Natural killer cell treated with Interleukin-12 subunit alpha and Interleukin-12 subunit beta and Interleukin-15 and Interleukin-18, amount 100 ng/mL, for 72 hours (primary cell): ENCODE measurements around the gene FOXK2. TPM values are rescaled to one million over a fixed set of nuclear protein-coding genes. Genes with fewer than 3 reads are reported as not detected.

ENCODE experiments used
- ATAC-seq, 2 donors: fragments of 150-1000 bp; cut with Tn5 transposase in 1 of 2; sonication (Bioruptor Pico), chemical (Tn5 transposase) in 1 of 2; 2 replicates each; pipeline ENCODE4 v1.10.0; 2021
- DNase-seq: peaks from one replicate; pipeline ENCODE4 v3.0.0; 2022; ENCODE audit warnings: low spot score
- H3K27ac Mint-ChIP-seq, 2 donors: 1 replicate in 1 of 2; 2 replicates in 1 of 2; pipeline ENCODE4 v1.8.0; 2022; ENCODE audit warnings: mixed read lengths in 2 of 2, mild to moderate bottlenecking in 1 of 2, moderate library complexity in 1 of 2
- H3K27me3 Mint-ChIP-seq, 2 donors: 1 replicate in 1 of 2; 2 replicates in 1 of 2; pipeline ENCODE4 v1.8.0; 2022; ENCODE audit warnings: mixed read lengths in 2 of 2
- H3K36me3 Mint-ChIP-seq: one replicate; pipeline ENCODE4 v1.8.0; 2022; ENCODE audit warnings: mixed read lengths
- H3K4me1 Mint-ChIP-seq, 2 donors: 1 replicate in 1 of 2; 2 replicates in 1 of 2; pipeline ENCODE4 v1.8.0; 2022; ENCODE audit warnings: low read depth in 2 of 2, mixed read lengths in 2 of 2, mild to moderate bottlenecking in 1 of 2
- H3K4me3 Mint-ChIP-seq: one replicate; pipeline ENCODE4 v1.8.0; 2022; ENCODE audit warnings: mixed read lengths
- H3K9me3 Mint-ChIP-seq: 2 replicates; pipeline ENCODE4 v1.8.0; 2022; ENCODE audit warnings: mixed read lengths
- total RNA-seq, 2 donors: library from RNA; stranded (reverse); gene quantifications; one replicate each; pipeline ENCODE4 v1.2.3, GENCODE V29; 2022

FOXK2 gene
- total RNA-seq, 2 donors from 2014 or later = 60.9 to 108 TPM

GRCh38 chr17:82598256-82599119 is 79.0 kb downstream of the FOXK2 start:
- Mint-ChIP-seq H3K9me3 (no peaks in the 10 kb centered on the region), H3K36me3 (peaks cover 6% of the 10 kb centered on the region), H3K27me3 (no peaks in the 10 kb centered on the region), H3K27ac (no peak overlapping the region), H3K4me3 (no peak overlapping the region), H3K4me1 (peaks cover 13 to 16% of the 10 kb centered on the region in 2 donors)
- ATAC-seq (no peak), DNase-seq (no peak)

- peaks cover 6% of the 10 kb centered on the region for H3K36me3 Mint-ChIP-seq
- ATAC-seq = no peak
- H3K27ac Mint-ChIP-seq = no peak overlapping the region
- H3K27me3 Mint-ChIP-seq = no peaks in the 10 kb centered on the region
- DNase-seq = no peak
- H3K9me3 Mint-ChIP-seq = no peaks in the 10 kb centered on the region
- no peak overlapping the region for H3K4me3 Mint-ChIP-seq
- H3K4me1 Mint-ChIP-seq = peaks cover 15 to 20% of the 10 kb centered on the region in 2 donors
These were observed 80.4 kb downstream of the FOXK2 start for GRCh38 chr17:82599674-82600661.

DNA sequence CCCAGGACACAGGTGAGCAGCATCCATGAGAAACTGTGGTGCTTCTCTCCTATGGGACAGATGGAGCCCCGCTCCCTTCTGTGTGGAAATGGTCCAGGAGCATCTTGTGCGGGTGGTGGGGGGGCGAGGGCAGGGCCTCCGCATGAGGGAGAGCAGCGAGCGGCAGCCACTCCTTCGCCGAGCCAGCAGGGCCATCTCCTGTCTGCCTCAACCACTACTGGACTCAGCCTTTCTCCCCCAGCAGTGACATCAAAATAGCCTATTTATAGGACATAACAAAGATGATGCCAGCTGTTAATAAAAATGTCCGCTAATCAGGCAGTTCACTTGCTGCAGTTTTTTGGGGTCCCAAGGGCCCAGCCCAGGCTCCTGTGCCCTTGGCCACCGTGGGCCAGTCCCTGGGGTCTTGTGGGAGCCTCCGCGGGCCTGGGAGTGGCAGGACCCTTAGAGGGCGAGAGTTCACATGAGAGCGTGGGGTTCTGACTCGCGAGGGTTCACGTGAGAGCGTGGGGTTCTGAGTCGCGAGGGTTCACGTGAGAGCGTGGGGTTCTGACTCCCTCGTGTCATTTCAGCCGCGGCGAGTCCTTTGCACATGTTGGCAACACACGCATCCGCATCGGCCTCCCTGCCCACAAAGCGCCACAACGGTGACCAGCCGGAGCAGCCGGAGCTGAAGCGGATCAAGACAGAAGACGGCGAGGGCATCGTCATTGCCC is 81.4 kb downstream of the FOXK2 start:
- Mint-ChIP-seq H3K9me3 (no peaks in the 10 kb centered on the region), H3K4me1 (peaks cover 15 to 17% of the 10 kb centered on the region in 2 donors), H3K36me3 (peaks cover 6% of the 10 kb centered on the region), H3K4me3 (no peak overlapping the region), H3K27me3 (no peaks in the 10 kb centered on the region), H3K27ac (no peak overlapping the region)
- no peak for ATAC-seq
- no peak for DNase-seq

DNA sequence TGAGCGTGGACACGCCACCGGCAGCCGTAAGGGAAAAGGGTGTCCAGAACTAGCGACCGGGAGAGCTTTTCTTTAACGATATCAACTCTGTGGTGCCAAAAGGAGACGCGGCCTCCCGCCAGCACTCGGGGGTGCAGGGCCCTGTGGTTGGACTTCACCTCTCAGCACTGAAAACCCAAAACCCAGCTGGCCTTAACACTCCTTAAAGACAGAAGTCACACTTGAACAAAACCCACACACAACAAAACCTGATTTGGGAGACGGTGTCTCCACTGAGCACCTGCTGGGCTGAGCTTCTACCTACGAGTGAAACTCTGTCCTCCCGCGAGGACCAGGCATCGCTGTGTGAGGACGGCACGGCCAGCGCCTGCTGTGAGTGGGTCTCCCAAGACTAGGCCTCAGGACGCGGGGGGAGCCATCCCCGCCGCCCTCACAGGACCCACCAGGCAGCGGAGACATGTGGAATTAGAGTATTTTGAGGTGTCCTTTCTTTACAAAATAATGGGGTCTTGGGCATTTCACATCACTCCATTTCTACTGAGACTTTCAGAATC is 82.0 kb downstream of the FOXK2 start:
- H3K27ac Mint-ChIP-seq = no peak overlapping the region

GRCh38 chr17:82602487-82602886 is 83.0 kb downstream of the FOXK2 start:
- peak overlapping the region in 1 of 2 donors; percentile 54 for H3K27ac Mint-ChIP-seq

More for the DNA sequence above, 82.0 kb downstream of the FOXK2 start:
- Mint-ChIP-seq H3K36me3 (peaks cover 6% of the 10 kb centered on the region), H3K9me3 (no peaks in the 10 kb centered on the region), H3K4me3 (no peak overlapping the region), H3K4me1 (peaks cover 15 to 17% of the 10 kb centered on the region in 2 donors), H3K27me3 (no peaks in the 10 kb centered on the region)
- DNase-seq (no peak), ATAC-seq (no peak)

GRCh38 chr17:82602986-82603710 is 83.6 kb downstream of the FOXK2 start:
- peaks cover 15% of the 10 kb centered on the region in 2 donors for H3K4me1 Mint-ChIP-seq
- DNase-seq (no peak), ATAC-seq (peak in 1 of 2 donors; percentile 22)
- H3K9me3 Mint-ChIP-seq = no peaks in the 10 kb centered on the region
- peaks cover 6% of the 10 kb centered on the region for H3K36me3 Mint-ChIP-seq
- peak overlapping the region in 1 of 2 donors; percentile 68 for H3K27ac Mint-ChIP-seq
- no peak overlapping the region for H3K4me3 Mint-ChIP-seq
- H3K27me3 Mint-ChIP-seq = no peaks in the 10 kb centered on the region

More at GRCh38 chr17:82602487-82602886, 83.0 kb downstream of the FOXK2 start:
- no peak for DNase-seq
- H3K9me3 Mint-ChIP-seq = no peaks in the 10 kb centered on the region
- H3K36me3 Mint-ChIP-seq = peaks cover 6% of the 10 kb centered on the region
- ATAC-seq = no peak
- no peak overlapping the region for H3K4me3 Mint-ChIP-seq
- H3K27me3 Mint-ChIP-seq = no peaks in the 10 kb centered on the region
- peaks cover 15% of the 10 kb centered on the region in 2 donors for H3K4me1 Mint-ChIP-seq

DNA sequence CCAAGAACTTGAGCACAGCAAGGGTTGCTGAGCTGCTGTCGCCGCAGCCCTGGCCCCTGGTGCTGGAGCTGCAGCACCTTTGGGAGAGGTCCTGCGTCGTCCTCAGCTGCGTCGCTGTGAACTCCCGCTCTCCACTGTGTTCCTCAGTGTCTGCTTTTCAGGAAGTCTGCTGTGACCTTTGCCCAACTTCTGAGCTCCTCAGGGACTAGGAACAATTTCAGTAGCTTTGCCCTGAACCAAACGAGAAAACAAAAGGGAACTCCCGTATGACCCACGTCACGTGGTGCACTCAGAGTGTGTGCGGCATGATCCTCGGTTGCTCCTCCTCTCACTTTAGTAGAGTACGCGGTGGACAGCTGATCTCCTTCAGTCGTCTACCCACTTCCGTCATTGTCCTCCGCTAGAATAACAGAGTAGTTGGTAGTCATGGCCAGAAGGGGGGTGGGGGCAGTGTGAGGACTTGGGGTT is 84.5 kb downstream of the FOXK2 start:
- DNase-seq = no peak

DNA sequence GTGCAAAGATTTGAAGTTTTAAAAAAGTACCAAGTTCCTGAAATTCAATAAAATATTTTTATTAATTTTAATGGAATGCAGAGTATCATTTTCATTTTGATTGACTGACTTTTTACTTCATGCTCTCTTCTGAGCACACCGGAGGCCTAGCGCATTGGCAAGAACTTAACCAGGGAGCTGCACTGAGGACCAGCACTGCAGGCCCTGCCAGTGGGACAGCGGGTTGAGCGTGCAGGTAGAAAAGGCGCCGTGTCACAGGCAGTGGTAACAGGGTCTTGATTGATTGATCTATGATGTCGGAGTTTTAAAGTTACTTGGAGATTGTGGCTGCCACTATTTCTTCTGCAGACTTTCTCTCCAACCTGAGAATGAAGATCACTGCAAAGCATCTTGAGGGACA is 85.0 kb downstream of the FOXK2 start:
- peak overlapping the region; percentile 68 to 76 for H3K27ac Mint-ChIP-seq
- H3K36me3 Mint-ChIP-seq = peaks cover 9% of the 10 kb centered on the region
- no peaks in the 10 kb centered on the region for H3K9me3 Mint-ChIP-seq

More for the DNA sequence above, 84.5 kb downstream of the FOXK2 start:
- Mint-ChIP-seq H3K9me3 (no peaks in the 10 kb centered on the region), H3K27ac (peak overlapping the region; percentile 68 to 76), H3K4me1 (peaks cover 15% of the 10 kb centered on the region in 2 donors), H3K27me3 (no peaks in the 10 kb centered on the region), H3K4me3 (peak overlapping the region; percentile 65), H3K36me3 (peaks cover 6% of the 10 kb centered on the region)
- ATAC-seq = peak; percentile 87 to 97

DNA sequence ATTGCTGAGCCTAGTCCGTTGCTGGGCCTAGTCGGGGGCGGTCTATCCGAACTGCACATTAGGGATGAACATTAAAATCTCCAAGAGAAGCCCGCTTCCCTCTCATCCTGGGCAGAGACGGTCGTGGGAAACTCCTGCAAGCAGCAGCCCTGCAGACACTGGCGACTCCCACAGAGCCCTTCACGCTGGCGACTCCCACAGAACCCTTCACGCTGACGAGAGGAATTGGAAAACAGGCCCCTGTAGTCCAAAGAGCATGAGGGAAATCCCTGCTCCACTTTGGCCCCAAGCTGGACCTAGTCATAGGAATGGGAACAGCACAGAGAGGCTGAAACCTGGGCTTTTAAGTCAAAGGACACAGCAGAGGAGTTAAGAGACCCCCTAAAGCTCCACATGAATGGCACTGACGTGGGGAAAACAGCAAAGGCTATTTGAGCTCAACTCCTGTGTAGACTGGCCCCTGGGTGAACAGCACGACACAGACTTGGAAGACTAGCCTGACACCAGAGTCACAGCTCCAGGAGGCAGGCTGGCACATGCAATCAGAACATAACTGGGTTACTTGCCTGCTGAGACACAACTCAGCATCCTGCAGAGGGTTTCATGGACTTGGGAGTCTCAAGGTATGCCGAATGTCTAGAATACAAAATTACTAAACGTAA is 86.5 kb downstream of the FOXK2 start:
- no peaks in the 10 kb centered on the region for H3K9me3 Mint-ChIP-seq

More for the DNA sequence above, 85.0 kb downstream of the FOXK2 start:
- peaks cover 15% of the 10 kb centered on the region in 2 donors for H3K4me1 Mint-ChIP-seq
- no peak for ATAC-seq
- peak overlapping the region; percentile 65 for H3K4me3 Mint-ChIP-seq
- DNase-seq = no peak
- no peaks in the 10 kb centered on the region for H3K27me3 Mint-ChIP-seq

DNA sequence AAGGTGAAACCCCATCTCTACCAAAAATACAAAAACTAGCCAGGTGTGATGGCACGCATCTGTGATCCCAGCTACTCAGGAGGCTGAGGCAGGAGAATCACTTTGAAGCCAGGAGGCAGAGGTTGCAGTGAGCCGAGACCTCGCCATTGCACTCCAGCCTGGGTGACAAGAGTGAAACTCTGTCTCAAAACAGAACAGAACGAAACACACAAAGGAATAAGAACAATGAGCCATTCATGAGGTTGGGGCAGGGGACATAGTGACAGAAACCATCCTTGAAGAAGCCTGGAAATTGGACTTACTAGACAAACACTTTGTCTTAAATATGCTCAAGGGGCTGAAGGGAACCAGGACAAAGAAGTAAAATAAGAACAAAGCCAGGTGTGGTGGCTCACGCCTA is 89.3 kb downstream of the FOXK2 start:
- peaks cover 8% of the 10 kb centered on the region for H3K36me3 Mint-ChIP-seq
- peak overlapping the region in 1 of 2 donors; percentile 36 for H3K27ac Mint-ChIP-seq
- peaks cover 7 to 12% of the 10 kb centered on the region in 2 donors for H3K4me1 Mint-ChIP-seq
- no peak for ATAC-seq
- DNase-seq = no peak
- H3K27me3 Mint-ChIP-seq = no peaks in the 10 kb centered on the region
- H3K9me3 Mint-ChIP-seq = no peaks in the 10 kb centered on the region
- H3K4me3 Mint-ChIP-seq = no peak overlapping the region

More for the DNA sequence above, 86.5 kb downstream of the FOXK2 start:
- Mint-ChIP-seq H3K27me3 (no peaks in the 10 kb centered on the region), H3K36me3 (peaks cover 14% of the 10 kb centered on the region), H3K27ac (no peak overlapping the region), H3K4me1 (peaks cover 15% of the 10 kb centered on the region in 2 donors), H3K4me3 (no peak overlapping the region)
- ATAC-seq (no peak), DNase-seq (no peak)

DNA sequence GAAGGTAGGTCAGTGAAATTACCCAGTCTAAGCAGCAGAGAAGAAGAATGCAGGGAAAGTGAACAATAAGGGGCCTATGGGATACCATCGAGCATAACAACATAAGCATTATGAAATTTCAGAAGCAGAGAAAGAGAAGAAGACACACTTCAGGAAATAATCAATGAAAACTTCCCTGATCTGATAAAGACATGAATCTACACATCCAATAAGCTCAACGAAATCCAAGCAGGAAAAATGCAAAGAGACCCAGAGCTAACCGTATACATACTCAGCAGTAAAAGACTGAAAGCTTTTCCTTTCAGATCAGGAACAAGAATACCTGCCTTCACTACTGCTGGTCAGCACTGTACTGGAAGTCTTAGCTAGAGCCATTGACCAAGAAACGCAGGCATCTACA is 90.1 kb downstream of the FOXK2 start:
- peaks cover 0 to 4% of the 10 kb centered on the region in 2 donors for H3K4me1 Mint-ChIP-seq
- DNase-seq (no peak), ATAC-seq (no peak)
- peaks cover 8% of the 10 kb centered on the region for H3K36me3 Mint-ChIP-seq
- no peaks in the 10 kb centered on the region for H3K9me3 Mint-ChIP-seq
- no peak overlapping the region for H3K4me3 Mint-ChIP-seq
- no peak overlapping the region for H3K27ac Mint-ChIP-seq
- no peaks in the 10 kb centered on the region for H3K27me3 Mint-ChIP-seq
